GM12875 (cell line): ENCODE data around the gene PTAFR.

Experiments
- H3K4me3 ChIP-seq: one replicate; pipeline ENCODE4 v1.5.1; 2011; ENCODE audit warnings: low read depth, low read length, control low read depth
- CTCF ChIP-seq: IDR thresholded peaks from 2 replicates; pipeline ENCODE4 v1.5.1; 2011; ENCODE audit warnings: low read depth, mild to moderate bottlenecking, control low read depth, inconsistent platforms, low read length, moderate library complexity, borderline replicate concordance; ENCODE audit not compliant: insufficient read depth

The PTAFR gene

GRCh38 chr1:28104866-28105467 is 71.5 kb downstream of the PTAFR start:
- H3K4me3 ChIP-seq, result no peak overlapping the region
- TF ChIP-seq CTCF, result no peak

GRCh38 chr1:28102189-28102588 is 74.3 kb downstream of the PTAFR start:
- TF ChIP-seq CTCF, result no peak
- no peak overlapping the region for H3K4me3 ChIP-seq

- TF ChIP-seq CTCF, result no peak
- no peak overlapping the region for H3K4me3 ChIP-seq
Observed at GRCh38 chr1:28099050-28099769, 77.3 kb downstream of the PTAFR start.
